T follicular helper cell (primary cell): Measurements from ENCODE around the gene PCDHGA8.
"Not testable (repeated sequence)": the region's sequence is repeated elsewhere in the genome, so short reads cannot be mapped to it uniquely, and the experiment has no call there.

ENCODE experiments used
- DNase-seq: peaks from one replicate; pipeline ENCODE4 v3.0.0-alpha.2; 2020; ENCODE audit warnings: low read depth

The PCDHGA8 gene

DNA sequence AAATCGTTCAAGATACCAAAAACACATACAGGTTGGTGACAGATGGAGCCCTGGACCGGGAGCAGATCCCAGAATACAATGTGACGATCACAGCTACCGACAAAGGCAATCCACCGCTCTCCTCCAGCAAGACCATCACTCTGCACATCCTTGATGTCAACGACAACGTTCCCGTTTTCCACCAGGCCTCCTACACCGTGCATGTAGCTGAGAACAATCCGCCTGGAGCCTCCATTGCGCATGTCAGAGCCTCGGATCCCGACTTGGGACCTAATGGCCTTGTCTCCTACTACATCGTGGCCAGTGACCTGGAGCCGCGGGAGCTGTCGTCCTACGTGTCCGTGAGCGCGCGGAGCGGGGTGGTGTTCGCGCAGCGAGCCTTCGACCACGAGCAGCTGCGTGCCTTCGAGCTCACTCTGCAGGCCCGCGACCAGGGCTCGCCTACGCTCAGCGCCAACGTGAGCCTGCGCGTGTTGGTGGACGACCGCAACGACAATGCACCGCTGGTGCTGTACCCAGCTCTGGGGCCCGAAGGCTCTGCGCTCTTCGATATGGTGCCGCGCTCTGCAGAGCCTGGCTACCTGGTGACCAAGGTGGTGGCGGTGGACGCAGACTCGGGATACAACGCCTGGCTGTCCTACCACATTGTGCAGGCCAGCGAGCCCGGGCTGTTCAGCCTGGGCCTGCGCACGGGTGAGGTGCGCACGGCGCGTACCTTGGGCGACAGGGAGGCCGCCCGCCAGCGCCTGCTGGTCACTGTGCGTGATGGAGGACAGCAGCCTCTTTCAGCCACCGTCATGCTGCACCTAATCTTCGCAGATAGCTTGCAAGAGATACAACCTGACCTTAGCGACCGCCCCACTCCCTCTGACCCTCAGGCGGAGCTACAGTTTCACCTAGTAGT is 20.6 kb upstream of the PCDHGA8 start:
- DNase-seq, result no peak

DNA sequence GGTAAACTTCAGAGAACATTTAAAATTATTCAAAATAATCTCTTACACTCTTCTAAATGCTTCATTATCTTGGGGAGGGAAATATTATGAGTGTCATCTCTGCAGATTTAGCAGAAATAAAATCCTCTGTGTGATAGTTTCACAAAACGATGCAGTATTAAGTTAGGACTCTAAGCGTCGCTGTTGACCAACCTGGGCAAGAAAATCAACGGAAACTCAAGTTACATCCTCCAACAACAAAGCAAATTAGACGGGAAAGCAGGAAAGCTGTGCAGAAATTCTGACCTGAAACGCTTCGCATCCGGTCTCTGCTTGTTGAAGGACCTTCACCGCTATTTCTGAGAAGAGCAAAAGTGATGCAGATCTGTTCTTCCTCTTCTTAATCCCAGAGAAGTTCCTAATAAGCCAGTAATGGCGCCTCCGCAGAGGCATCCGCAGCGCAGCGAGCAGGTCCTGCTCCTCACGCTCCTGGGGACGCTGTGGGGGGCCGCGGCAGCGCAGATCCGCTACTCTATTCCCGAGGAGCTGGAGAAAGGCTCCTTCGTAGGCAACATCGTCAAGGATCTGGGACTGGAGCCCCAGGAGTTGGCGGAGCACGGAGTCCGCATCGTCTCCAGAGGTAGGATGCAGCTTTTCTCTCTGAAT is 18.6 kb upstream of the PCDHGA8 start, which contains the start of gene PCDHGA6:
PCDHGA6 (plus strand) TSS at position 219 of the 645 bp plus-strand sequence; CDS start at position 412, 193 bp downstream.
- DNase-seq, result no peak

DNA sequence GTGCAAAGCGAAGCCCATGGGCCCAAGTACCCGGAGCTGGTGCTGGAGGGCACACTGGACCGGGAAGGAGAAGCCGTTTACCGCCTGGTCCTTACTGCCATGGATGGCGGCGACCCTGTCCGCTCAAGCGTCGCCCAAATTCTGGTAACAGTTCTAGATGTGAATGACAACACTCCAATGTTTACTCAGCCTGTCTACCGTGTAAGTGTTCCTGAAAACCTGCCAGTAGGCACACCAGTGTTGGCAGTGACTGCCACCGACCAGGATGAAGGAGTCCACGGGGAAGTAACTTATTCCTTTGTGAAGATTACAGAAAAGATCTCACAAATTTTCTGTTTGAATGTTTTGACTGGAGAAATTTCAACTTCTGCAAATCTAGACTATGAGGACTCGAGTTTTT is 17.8 kb upstream of the PCDHGA8 start:
- no peak for DNase-seq

DNA sequence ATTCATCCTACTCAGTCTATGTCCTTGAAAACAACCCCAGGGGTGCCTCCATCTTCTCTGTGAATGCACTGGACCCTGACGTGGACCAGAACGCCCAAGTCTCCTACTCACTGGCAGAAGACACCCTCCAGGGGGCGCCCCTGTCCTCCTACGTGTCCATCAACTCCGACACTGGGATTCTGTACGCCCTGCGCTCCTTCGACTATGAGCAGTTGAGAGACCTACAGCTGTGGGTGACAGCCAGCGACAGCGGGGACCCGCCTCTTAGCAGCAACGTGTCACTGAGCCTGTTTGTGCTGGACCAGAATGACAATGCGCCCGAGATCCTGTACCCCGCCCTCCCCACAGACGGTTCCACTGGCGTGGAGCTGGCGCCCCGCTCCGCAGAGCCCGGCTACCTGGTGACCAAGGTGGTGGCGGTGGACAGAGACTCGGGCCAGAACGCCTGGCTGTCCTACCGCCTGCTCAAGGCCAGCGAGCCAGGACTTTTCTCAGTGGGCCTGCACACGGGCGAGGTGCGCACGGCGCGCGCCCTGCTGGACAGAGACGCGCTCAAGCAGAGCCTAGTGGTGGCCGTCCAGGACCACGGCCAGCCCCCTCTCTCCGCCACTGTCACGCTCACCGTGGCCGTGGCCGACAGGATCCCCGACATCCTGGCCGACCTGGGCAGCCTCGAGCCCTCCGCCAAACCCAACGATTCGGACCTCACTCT is 16.8 kb upstream of the PCDHGA8 start:
- not testable (repeated sequence) for DNase-seq

DNA sequence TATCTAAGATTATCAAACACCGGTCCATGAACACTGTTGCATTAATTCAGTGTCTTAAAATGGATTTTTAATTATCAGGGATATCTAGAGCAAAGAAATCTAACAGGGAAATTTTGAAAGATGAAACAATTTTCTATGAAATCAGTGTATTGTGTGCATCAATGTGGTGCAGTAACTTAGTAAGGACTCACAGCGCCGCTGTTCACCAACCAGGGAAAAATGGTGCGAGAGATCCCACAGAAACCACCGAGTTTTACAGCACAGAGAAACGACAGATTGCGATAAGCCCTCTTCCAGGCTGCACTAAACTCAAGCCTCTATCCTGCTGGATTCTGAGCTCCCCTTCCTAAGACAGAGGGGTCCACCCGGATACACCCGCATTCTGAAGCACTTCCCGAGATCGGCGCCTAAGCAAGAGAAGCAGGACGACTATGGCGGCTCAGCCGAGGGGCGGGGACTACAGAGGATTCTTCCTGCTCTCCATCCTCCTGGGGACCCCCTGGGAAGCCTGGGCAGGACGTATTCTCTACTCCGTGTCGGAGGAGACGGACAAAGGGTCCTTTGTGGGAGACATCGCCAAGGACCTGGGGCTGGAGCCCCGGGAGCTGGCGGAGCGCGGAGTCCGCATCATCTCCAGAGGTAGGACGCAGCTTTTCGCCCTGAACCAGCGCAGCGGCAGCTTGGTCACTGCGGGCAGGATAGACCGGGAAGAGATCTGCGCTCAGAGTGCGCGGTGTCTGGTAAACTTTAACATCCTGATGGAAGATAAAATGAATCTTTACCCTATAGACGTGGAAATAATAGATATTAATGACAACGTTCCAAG is 9.8 kb upstream of the PCDHGA8 start, which contains the start of gene PCDHGA7:
PCDHGA7 (plus strand) TSS at position 274 of the 826 bp plus-strand sequence; CDS start at position 432, 158 bp downstream.
- DNase-seq, result no peak

DNA sequence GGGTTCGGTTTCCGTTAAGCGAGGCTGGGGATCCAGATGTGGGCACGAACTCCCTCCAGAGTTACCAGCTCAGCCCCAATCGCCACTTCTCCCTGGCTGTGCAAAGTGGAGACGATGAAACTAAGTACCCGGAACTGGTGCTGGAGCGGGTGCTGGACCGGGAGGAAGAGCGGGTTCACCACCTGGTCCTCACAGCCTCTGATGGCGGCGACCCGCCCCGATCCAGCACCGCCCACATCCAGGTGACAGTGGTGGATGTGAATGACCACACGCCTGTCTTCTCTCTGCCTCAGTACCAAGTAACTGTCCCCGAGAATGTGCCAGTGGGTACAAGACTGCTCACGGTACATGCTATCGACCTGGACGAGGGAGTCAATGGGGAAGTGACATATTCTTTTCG is 9.1 kb upstream of the PCDHGA8 start:
- DNase-seq, result no peak

DNA sequence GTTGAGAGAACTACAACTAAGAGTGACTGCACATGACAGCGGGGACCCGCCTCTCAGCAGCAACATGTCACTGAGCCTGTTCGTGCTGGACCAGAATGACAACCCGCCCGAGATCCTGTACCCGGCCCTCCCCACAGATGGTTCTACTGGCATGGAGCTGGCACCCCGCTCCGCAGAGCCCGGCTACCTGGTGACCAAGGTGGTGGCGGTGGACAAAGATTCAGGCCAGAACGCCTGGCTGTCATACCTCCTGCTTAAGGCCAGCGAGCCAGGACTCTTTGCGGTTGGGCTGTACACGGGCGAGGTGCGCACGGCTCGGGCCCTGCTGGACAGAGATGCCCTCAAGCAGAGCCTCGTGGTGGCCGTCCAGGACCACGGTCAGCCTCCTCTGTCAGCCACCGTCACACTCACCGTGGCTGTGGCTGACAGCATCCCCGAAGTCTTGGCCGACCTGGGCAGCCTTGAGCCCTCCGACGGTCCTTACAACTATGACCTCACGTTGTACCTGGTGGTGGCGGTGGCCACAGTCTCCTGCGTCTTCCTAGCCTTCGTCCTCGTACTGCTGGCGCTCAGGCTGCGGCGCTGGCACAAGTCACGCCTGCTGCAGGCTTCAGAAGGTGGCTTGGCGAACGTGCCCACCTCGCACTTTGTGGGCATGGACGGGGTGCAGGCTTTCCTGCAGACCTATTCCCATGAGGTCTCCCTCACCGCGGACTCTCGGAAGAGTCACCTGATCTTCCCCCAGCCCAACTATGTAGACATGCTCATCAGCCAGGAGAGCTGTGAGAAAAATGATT is 7.8 kb upstream of the PCDHGA8 start:
- DNase-seq, result no peak

DNA sequence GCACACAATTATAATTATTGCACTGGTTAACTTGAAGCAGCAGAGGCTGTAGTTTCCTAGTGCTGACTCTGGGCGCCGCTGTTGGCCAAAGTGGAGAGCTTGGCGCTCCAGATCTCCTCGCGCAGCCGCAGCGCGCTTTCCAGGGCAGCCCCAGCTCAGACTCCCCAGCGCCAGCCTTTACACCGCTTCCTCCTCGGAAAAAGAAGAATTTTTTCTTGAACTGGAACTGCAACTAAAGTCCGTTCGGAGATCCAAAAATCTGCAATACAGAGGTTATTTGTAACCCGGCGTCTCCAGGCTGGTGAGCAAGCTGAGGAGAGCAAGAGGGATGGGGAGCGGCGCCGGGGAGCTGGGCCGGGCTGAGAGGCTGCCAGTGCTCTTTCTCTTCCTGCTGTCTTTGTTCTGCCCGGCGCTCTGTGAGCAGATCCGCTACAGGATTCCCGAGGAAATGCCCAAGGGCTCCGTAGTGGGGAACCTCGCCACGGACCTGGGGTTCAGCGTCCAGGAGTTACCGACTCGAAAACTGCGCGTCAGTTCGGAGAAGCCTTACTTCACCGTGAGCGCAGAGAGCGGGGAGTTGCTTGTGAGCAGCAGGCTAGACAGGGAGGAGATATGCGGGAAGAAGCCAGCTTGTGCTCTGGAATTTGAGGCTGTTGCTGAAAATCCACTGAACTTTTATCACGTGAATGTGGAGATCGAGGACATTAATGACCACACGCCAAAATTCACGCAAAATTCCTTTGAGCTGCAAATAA is 4.7 kb upstream of the PCDHGA8 start, which contains the start of gene PCDHGB4:
PCDHGB4 (plus strand) TSS at position 142 of the 755 bp plus-strand sequence; CDS start at position 329, 187 bp downstream.
- not testable (repeated sequence) for DNase-seq

DNA sequence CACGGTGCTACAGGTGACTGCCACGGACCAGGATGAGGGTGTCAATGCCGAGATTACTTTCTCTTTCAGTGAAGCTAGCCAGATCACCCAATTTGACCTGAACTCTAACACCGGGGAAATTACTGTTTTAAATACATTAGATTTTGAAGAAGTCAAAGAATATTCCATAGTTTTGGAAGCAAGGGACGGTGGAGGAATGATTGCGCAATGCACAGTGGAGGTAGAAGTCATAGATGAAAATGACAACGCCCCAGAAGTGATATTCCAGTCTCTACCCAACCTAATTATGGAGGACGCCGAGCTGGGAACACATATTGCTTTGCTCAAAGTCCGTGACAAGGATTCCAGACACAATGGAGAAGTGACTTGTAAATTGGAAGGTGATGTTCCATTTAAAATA is 3.8 kb upstream of the PCDHGA8 start:
- DNase-seq, result no peak

DNA sequence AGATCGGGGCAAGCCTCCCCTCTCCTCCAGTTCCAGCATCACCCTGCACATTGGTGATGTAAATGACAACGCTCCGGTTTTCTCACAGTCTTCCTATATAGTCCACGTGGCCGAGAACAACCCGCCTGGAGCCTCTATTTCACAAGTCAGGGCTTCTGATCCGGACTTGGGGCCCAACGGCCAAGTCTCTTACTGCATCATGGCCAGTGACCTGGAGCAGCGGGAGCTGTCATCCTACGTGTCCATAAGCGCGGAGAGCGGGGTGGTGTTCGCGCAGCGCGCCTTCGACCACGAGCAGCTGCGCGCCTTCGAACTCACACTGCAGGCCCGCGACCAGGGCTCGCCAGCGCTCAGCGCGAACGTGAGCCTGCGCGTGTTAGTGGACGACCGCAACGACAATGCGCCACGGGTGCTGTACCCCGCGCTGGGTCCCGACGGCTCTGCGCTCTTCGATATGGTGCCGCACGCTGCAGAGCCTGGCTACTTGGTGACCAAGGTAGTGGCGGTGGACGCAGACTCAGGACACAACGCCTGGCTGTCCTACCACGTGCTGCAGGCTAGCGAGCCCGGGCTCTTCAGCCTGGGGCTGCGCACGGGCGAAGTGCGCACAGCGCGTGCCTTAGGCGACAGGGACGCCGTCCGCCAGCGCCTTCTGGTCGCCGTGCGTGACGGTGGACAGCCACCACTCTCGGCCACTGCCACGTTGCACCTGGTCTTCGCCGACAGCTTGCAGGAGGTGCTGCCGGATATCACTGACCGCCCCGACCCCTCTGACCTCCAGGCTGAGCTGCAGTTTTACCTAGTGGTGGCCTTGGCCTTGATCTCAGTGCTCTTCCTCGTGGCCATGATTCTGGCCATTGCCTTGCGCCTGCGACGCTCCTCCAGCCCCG is 3.0 kb upstream of the PCDHGA8 start:
- no peak for DNase-seq

DNA sequence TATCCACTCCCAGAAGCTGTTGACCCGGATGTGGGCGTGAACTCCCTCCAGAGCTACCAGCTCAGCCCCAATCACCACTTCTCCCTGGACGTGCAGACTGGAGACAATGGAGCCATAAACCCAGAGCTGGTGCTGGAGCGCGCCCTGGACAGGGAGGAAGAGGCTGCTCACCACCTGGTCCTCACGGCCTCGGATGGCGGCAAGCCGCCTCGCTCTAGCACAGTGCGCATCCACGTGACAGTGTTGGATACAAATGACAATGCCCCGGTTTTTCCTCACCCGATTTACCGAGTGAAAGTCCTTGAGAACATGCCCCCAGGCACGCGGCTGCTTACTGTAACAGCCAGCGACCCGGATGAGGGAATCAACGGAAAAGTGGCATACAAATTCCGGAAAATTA is 834 bp downstream of the PCDHGA8 start:
- DNase-seq, result no peak

DNA sequence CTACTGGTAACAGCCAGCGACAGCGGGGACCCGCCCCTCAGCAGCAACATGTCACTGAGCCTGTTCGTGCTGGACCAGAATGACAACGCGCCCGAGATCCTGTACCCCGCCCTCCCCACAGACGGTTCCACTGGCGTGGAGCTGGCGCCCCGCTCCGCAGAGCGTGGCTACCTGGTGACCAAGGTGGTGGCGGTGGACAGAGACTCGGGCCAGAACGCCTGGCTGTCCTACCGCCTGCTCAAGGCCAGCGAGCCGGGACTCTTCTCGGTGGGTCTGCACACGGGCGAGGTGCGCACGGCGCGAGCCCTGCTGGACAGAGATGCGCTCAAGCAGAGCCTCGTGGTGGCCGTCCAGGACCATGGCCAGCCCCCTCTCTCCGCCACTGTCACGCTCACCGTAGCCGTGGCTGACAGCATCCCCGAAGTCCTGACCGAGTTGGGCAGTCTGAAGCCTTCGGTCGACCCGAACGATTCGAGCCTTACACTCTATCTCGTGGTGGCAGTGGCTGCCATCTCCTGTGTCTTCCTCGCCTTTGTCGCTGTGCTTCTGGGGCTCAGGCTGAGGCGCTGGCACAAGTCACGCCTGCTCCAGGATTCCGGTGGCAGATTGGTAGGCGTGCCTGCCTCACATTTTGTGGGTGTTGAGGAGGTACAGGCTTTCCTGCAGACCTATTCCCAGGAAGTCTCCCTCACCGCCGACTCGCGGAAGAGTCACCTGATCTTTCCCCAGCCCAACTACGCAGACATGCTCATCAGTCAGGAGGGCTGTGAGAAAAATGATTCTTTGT is 2.2 kb downstream of the PCDHGA8 start:
- not testable (repeated sequence) for DNase-seq

DNA sequence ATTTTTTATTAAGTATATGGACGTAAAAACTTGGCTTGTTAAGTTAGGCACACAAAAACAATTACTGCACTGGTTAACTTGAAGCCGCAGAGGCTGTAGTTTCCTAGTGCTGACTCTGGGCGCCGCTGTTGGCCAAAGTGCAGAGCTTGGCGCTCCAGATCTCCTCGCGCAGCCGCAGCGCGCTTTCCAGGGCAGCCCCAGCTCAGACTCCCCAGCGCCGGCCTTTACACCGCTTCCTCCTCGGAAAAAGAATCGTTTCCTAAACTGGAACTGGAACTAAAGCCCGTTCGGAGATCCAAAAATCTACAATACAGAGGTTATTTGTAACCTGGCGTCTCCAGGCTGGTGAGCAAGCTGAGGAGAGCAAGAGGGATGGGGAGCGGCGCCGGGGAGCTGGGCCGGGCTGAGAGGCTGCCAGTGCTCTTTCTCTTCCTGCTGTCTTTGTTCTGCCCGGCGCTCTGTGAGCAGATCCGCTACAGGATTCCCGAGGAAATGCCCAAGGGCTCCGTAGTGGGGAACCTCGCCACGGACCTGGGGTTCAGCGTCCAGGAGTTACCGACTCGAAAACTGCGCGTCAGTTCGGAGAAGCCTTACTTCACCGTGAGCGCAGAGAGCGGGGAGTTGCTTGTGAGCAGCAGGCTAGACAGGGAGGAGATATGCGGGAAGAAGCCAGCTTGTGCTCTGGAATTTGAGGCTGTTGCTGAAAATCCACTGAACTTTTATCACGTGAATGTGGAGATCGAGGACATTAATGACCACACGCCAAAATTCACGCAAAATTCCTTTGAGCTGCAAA is 5.5 kb downstream of the PCDHGA8 start, which contains the start of gene PCDHGB5:
PCDHGB5 (plus strand) TSS at position 192 of the 796 bp plus-strand sequence; CDS start at position 373, 181 bp downstream.
- DNase-seq, result peak; percentile 24

DNA sequence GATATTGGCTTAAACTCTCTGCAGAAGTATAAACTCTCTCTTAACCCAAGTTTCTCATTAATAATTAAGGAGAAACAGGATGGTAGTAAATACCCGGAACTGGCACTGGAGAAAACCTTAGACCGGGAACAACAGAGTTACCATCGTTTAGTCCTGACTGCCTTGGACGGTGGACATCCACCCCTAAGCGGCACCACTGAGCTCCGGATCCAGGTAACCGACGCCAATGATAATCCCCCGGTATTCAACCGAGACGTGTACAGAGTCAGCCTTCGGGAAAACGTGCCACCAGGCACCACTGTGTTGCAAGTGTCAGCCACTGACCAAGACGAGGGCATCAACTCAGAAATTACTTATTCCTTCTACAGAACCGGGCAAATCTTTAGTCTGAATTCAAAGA is 6.2 kb downstream of the PCDHGA8 start:
- no peak for DNase-seq

DNA sequence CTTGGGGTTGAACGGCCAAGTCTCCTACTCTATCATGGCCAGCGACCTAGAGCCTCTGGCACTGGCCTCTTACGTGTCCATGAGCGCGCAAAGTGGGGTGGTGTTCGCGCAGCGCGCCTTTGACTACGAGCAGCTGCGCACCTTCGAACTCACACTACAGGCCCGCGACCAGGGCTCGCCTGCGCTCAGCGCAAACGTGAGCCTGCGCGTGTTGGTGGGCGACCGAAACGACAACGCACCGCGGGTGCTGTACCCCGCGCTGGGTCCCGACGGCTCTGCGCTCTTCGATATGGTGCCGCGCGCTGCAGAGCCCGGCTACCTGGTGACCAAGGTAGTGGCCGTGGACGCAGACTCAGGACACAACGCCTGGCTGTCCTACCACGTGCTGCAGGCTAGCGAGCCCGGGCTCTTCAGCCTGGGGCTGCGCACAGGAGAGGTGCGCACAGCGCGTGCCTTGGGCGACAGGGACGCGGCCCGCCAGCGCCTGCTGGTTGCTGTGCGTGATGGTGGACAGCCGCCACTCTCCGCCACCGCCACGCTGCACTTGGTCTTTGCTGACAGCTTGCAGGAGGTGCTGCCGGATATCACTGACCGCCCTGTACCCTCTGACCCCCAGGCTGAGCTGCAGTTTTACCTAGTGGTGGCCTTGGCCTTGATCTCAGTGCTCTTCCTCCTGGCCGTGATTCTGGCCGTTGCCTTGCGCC is 7.3 kb downstream of the PCDHGA8 start:
- DNase-seq, result no peak

DNA sequence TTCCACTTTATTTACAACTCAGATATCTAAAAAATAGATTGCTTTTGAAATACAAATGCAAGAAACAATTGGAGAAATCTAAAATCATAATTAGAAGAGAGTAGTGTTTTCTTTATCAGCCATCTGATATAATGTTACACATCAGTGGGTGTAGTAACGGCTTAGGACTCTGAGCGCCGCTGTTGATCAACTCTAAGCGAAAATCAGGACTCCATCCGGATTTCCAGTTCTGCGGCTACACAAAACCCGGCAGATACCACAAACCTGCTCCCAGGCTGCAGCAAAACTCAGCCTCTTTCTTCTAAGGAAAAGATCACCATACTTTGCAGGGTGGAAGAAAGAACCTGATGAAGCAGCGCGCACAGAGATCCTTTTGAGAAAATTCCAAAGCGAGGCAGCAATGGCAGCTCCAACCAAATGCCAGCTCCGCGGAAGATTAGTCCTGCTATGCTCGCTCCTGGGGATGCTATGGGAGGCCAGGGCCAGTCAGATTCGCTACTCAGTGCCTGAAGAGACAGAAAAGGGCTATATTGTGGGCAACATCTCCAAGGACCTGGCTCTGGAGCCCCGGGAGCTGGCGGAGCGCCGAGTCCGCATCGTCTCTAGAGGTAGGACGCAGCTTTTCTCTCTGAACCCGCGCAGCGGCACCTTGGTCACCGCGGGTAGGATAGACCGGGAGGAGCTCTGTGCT is 10.3 kb downstream of the PCDHGA8 start, which contains the start of gene PCDHGA9:
PCDHGA9 (plus strand) TSS at position 226 of the 691 bp plus-strand sequence; CDS start at position 401, 175 bp downstream.
- DNase-seq, result no peak
